HepG2 (cell line): ENCODE results near the gene SPAG4. TPM values are rescaled to one million over a fixed set of nuclear protein-coding genes. Genes with fewer than 3 reads are reported as not detected.

ENCODE experiments used
- CBX2 ChIP-seq, 2 experiments: fragments of 200-600 bp in 1 of 2; sonication (generic); formaldehyde crosslinking in 1 of 2; IDR thresholded peaks; 2 replicates each; pipeline versions ENCODE4 v1.7.0 to v1.8.1; 2018 to 2022; ENCODE audit warnings: low read depth in 2 of 2, low read length in 1 of 2, mild to moderate bottlenecking in 1 of 2, missing genetic modification reagents in 1 of 2
- ELF4 ChIP-seq: sonication (generic); formaldehyde crosslinking; IDR thresholded peaks from 2 replicates; pipeline ENCODE4 v1.5.0; 2020; ENCODE audit warnings: missing genetic modification reagents, mild to moderate bottlenecking, moderate library complexity, borderline replicate concordance
- MTA3 ChIP-seq: sonication (generic); formaldehyde crosslinking; IDR thresholded peaks from 2 replicates; pipeline ENCODE4 v1.4.0; 2020; ENCODE audit warnings: missing genetic modification reagents
- NPAS2 ChIP-seq: sonication (generic); formaldehyde crosslinking; IDR thresholded peaks from 2 replicates; pipeline ENCODE4 v1.8.0; 2022; ENCODE audit warnings: mild to moderate bottlenecking, missing genetic modification reagents, borderline replicate concordance
- TAF1 ChIP-seq: sonication (generic); formaldehyde crosslinking; IDR thresholded peaks from 2 replicates; pipeline ENCODE4 v1.4.0; 2020; ENCODE audit warnings: missing genetic modification reagents
- ZNF512B ChIP-seq: sonication (generic); formaldehyde crosslinking; IDR thresholded peaks from 2 replicates; pipeline ENCODE4 v1.5.1; 2020; ENCODE audit warnings: missing genetic modification reagents, mild to moderate bottlenecking, borderline replicate concordance
- ZNF577 ChIP-seq: sonication (generic); formaldehyde crosslinking; IDR thresholded peaks from 2 replicates; pipeline ENCODE4 v1.4.0; 2020; ENCODE audit warnings: mild to moderate bottlenecking, low read depth, missing genetic modification reagents, borderline replicate concordance
- ZNF724P ChIP-seq: sonication (generic); formaldehyde crosslinking; IDR thresholded peaks from 2 replicates; pipeline ENCODE4 v1.8.0; 2022; ENCODE audit warnings: missing genetic modification reagents, borderline replicate concordance
- polyA plus RNA-seq, 8 experiments: library from polyadenylated mRNA; depleted of rRNA in 3 of 8; stranded (reverse) in 7 of 8; unstranded in 1 of 8; fragments of >200 nt; fragmentation: Illumina TruSeq in 4 of 8; extraction: Trizol in 4 of 8; gene quantifications; 2 replicates each; pipeline versions ENCODE4 v1.2.1 to v1.2.3, GENCODE V29; 2011 to 2016; ENCODE audit warnings: low read depth in 4 of 8, missing spikeins in 1 of 8, mixed read lengths in 1 of 8; ENCODE audit not compliant: insufficient read depth in 1 of 8
- total RNA-seq, 5 experiments: library from RNA; depleted of rRNA; stranded (reverse); fragments of >200 nt; fragmentation: Illumina TruSeq; extraction: Trizol; gene quantifications; 2 replicates each; pipeline ENCODE4 v1.2.3, GENCODE V29; 2016; ENCODE audit warnings: low read depth in 1 of 5
- TF ChIP-seq, protein P1 (sequence below), 2 experiments: fragments of 450-650 bp in 1 of 2; sonication (generic) in 1 of 2; formaldehyde crosslinking in 1 of 2; IDR thresholded peaks; 2 replicates each; pipeline versions ENCODE4 v1.6.1 to v1.8.0; 2016 to 2022; ENCODE audit warnings: antibody characterized with exemption in 1 of 2, mild to moderate bottlenecking in 1 of 2, missing genetic modification reagents in 1 of 2
- TF ChIP-seq, protein P2 (sequence below): sonication (generic); formaldehyde crosslinking; IDR thresholded peaks from 2 replicates; pipeline ENCODE4 v1.4.0; 2020; ENCODE audit warnings: missing genetic modification reagents, borderline replicate concordance

The SPAG4 gene
- total and polyA plus RNA-seq, 2 of the 13 experiments (the other 11 are each of a cell fraction or from before 2014, with no cell fraction given) = 5.8 to 137 TPM

- TF ChIP-seq, protein P1, sequence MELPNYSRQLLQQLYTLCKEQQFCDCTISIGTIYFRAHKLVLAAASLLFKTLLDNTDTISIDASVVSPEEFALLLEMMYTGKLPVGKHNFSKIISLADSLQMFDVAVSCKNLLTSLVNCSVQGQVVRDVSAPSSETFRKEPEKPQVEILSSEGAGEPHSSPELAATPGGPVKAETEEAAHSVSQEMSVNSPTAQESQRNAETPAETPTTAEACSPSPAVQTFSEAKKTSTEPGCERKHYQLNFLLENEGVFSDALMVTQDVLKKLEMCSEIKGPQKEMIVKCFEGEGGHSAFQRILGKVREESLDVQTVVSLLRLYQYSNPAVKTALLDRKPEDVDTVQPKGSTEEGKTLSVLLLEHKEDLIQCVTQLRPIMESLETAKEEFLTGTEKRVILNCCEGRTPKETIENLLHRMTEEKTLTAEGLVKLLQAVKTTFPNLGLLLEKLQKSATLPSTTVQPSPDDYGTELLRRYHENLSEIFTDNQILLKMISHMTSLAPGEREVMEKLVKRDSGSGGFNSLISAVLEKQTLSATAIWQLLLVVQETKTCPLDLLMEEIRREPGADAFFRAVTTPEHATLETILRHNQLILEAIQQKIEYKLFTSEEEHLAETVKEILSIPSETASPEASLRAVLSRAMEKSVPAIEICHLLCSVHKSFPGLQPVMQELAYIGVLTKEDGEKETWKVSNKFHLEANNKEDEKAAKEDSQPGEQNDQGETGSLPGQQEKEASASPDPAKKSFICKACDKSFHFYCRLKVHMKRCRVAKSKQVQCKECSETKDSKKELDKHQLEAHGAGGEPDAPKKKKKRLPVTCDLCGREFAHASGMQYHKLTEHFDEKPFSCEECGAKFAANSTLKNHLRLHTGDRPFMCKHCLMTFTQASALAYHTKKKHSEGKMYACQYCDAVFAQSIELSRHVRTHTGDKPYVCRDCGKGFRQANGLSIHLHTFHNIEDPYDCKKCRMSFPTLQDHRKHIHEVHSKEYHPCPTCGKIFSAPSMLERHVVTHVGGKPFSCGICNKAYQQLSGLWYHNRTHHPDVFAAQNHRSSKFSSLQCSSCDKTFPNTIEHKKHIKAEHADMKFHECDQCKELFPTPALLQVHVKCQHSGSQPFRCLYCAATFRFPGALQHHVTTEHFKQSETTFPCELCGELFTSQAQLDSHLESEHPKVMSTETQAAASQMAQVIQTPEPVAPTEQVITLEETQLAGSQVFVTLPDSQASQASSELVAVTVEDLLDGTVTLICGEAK (IDR thresholded peaks at IDR 0.05) = no peak
- TF ChIP-seq, protein P1 (CRISPR knock-in tag; IDR thresholded peaks at IDR 0.05) = no peak; the same call in 1 of the 2 replicates
- TF ChIP-seq ZNF724P (CRISPR knock-in tag) (peak; percentile 91; the same call in 1 of the 2 replicates), ZNF577 (no peak), MTA3 (CRISPR knock-in tag) (no peak), TAF1 (CRISPR knock-in tag) (peak; percentile 74), ZNF512B (CRISPR knock-in tag) (no peak), CBX2 (IDR thresholded peaks at IDR 0.05; ENCODE audit: low read depth, low read length) (no peak), CBX2 (CRISPR knock-in tag; IDR thresholded peaks at IDR 0.05; ENCODE audit: low read depth) (peak; percentile 90; the same call in 1 of the 2 replicates), NPAS2 (CRISPR knock-in tag) (no peak; the same call in 1 of the 2 replicates), ELF4 (CRISPR knock-in tag) (no peak)
- TF ChIP-seq, protein P2, sequence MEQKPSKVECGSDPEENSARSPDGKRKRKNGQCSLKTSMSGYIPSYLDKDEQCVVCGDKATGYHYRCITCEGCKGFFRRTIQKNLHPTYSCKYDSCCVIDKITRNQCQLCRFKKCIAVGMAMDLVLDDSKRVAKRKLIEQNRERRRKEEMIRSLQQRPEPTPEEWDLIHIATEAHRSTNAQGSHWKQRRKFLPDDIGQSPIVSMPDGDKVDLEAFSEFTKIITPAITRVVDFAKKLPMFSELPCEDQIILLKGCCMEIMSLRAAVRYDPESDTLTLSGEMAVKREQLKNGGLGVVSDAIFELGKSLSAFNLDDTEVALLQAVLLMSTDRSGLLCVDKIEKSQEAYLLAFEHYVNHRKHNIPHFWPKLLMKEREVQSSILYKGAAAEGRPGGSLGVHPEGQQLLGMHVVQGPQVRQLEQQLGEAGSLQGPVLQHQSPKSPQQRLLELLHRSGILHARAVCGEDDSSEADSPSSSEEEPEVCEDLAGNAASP (CRISPR knock-in tag) = no peak; the same call in 1 of the 2 replicates
Observed at GRCh38 chr20:35616465-35617396, 1.1 kb downstream of the SPAG4 start (continued).
